WTC11 (cell line): ENCODE results near the gene SLC47A1. TPM values are rescaled to one million over a fixed set of nuclear protein-coding genes. Genes with fewer than 3 reads are reported as not detected.

Experiments used
- ATAC-seq: fragments of 200-7000 bp; cut with Tn5 transposase; 2 replicates; pipeline ENCODE4 v1.10.0; 2021; ENCODE audit warnings: mild to moderate bottlenecking, moderate library complexity
- CTCF ChIA-PET: fragments of 300-600 bp; sonication (Branson Sonifier 250); formaldehyde crosslinking; loops from one replicate; lab custom pipeline; 2021; ENCODE audit warnings: antibody characterized with exemption; lab: Charles Lee
- POLR2A ChIA-PET: fragments of 350-600 bp; sonication (Branson Sonifier 250); formaldehyde crosslinking; loops from one replicate; lab custom pipeline; 2021; ENCODE audit warnings: antibody characterized with exemption; lab: Charles Lee
- DNase-seq: peaks from one replicate; pipeline ENCODE4 v3.0.0; 2021; ENCODE audit warnings: low spot score
- H3K27ac Mint-ChIP-seq: 2 replicates; pipeline ENCODE4 v1.8.0; 2021; ENCODE audit warnings: mixed read lengths
- H3K27me3 Mint-ChIP-seq: 2 replicates; pipeline ENCODE4 v1.8.0; 2021; ENCODE audit warnings: low read depth, mild to moderate bottlenecking, moderate library complexity, mixed read lengths
- H3K36me3 Mint-ChIP-seq: 2 replicates; pipeline ENCODE4 v1.8.0; 2021; ENCODE audit warnings: mixed read lengths
- H3K4me1 Mint-ChIP-seq: 2 replicates; pipeline ENCODE4 v1.8.0; 2022; ENCODE audit warnings: mixed read lengths
- H3K4me3 Mint-ChIP-seq: 2 replicates; pipeline ENCODE4 v1.8.0; 2021; ENCODE audit warnings: mild to moderate bottlenecking, moderate library complexity, mixed read lengths
- H3K9me3 Mint-ChIP-seq: 2 replicates; pipeline ENCODE4 v1.8.0; 2021; ENCODE audit warnings: mixed read lengths
- CBFB ChIP-seq: sonication (generic); formaldehyde crosslinking; IDR thresholded peaks from 2 replicates; pipeline ENCODE4 v1.8.1; 2022; ENCODE audit warnings: mild to moderate bottlenecking, low read depth, missing genetic modification reagents
- ETV6 ChIP-seq: sonication (generic); formaldehyde crosslinking; IDR thresholded peaks from 2 replicates; pipeline ENCODE4 v1.8.1; 2022; ENCODE audit warnings: mild to moderate bottlenecking, missing genetic modification reagents
- GABPB1 ChIP-seq: sonication (generic); formaldehyde crosslinking; IDR thresholded peaks from 2 replicates; pipeline ENCODE4 v1.8.1; 2023; ENCODE audit warnings: mild to moderate bottlenecking, missing genetic modification reagents
- JUN ChIP-seq: sonication (generic); formaldehyde crosslinking; IDR thresholded peaks from 2 replicates; pipeline ENCODE4 v1.8.0; 2023; ENCODE audit warnings: mild to moderate bottlenecking, missing genetic modification reagents
- NFATC4 ChIP-seq: fragments of 250-450 bp; sonication (Bioruptor Pico); IDR thresholded peaks from 2 replicates; pipeline ENCODE4 v1.9.0; 2021; ENCODE audit warnings: mild to moderate bottlenecking
- NR2C2 ChIP-seq: sonication (generic); formaldehyde crosslinking; IDR thresholded peaks from 2 replicates; pipeline ENCODE4 v1.8.0; 2022; ENCODE audit warnings: mild to moderate bottlenecking, missing genetic modification reagents
- NR3C1 ChIP-seq: sonication (generic); formaldehyde crosslinking; conservative IDR thresholded peaks from 2 replicates; pipeline ENCODE4 v1.8.1; 2023; ENCODE audit warnings: low read depth, mild to moderate bottlenecking, missing genetic modification reagents
- OVOL2 ChIP-seq: fragments of 250-450 bp; sonication (Bioruptor Pico); IDR thresholded peaks from 2 replicates; pipeline ENCODE4 v1.9.0; 2021; ENCODE audit warnings: mild to moderate bottlenecking, borderline replicate concordance
- PRRX2 ChIP-seq: fragments of 250-450 bp; sonication (Bioruptor Pico); IDR thresholded peaks from 2 replicates; pipeline ENCODE4 v1.8.0; 2021; ENCODE audit warnings: mild to moderate bottlenecking
- RELA ChIP-seq: sonication (generic); formaldehyde crosslinking; IDR thresholded peaks from 2 replicates; pipeline ENCODE4 v1.8.1; 2022; ENCODE audit warnings: missing genetic modification reagents, mild to moderate bottlenecking, borderline replicate concordance
- SOX15 ChIP-seq: fragments of 250-450 bp; sonication (Bioruptor Pico); IDR thresholded peaks from 2 replicates; pipeline ENCODE4 v1.9.0; 2021; ENCODE audit warnings: mild to moderate bottlenecking
- SP1 ChIP-seq: sonication (generic); formaldehyde crosslinking; conservative IDR thresholded peaks from 2 replicates; pipeline ENCODE4 v1.8.1; 2022; ENCODE audit warnings: missing genetic modification reagents
- TEAD1 ChIP-seq: sonication (generic); formaldehyde crosslinking; IDR thresholded peaks from 2 replicates; pipeline ENCODE4 v1.8.0; 2022; ENCODE audit warnings: mild to moderate bottlenecking, missing genetic modification reagents
- ZBTB21 ChIP-seq: sonication (generic); formaldehyde crosslinking; IDR thresholded peaks from 2 replicates; pipeline ENCODE4 v1.8.1; 2023; ENCODE audit warnings: mild to moderate bottlenecking, missing genetic modification reagents, borderline replicate concordance
- ZNF232 ChIP-seq: sonication (generic); formaldehyde crosslinking; IDR thresholded peaks from 2 replicates; pipeline ENCODE4 v1.8.0; 2022; ENCODE audit warnings: mild to moderate bottlenecking, missing genetic modification reagents
- ZNF416 ChIP-seq: fragments of 250-450 bp; sonication (Bioruptor Pico); IDR thresholded peaks from 2 replicates; pipeline ENCODE4 v1.9.0; 2021; ENCODE audit warnings: mild to moderate bottlenecking, inconsistent platforms
- ZNF423 ChIP-seq: fragments of 250-450 bp; sonication (Bioruptor Pico); IDR thresholded peaks from 2 replicates; pipeline ENCODE4 v2.1.2; 2022; ENCODE audit warnings: mild to moderate bottlenecking, moderate library complexity
- total RNA-seq: library from RNA; stranded (reverse); gene quantifications from 3 replicates; pipeline ENCODE4 v1.2.3, GENCODE V29; 2021
- TF ChIP-seq, protein P1 (sequence below): sonication (generic); formaldehyde crosslinking; IDR thresholded peaks from 2 replicates; pipeline ENCODE4 v1.8.0; 2023; ENCODE audit warnings: missing genetic modification reagents
- TF ChIP-seq, protein P2 (sequence below): fragments of 250-450 bp; sonication (Bioruptor Pico); IDR thresholded peaks from 2 replicates; pipeline ENCODE4 v1.9.0; 2021; ENCODE audit warnings: moderate library complexity, mild to moderate bottlenecking, inconsistent platforms, borderline replicate concordance
- TF ChIP-seq, protein P3 (sequence below): fragments of 250-450 bp; sonication (Bioruptor Pico); conservative IDR thresholded peaks from 2 replicates; pipeline ENCODE4 v1.9.0; 2021; ENCODE audit warnings: mild to moderate bottlenecking
- TF ChIP-seq, protein P4 (sequence below): sonication (generic); formaldehyde crosslinking; IDR thresholded peaks from 2 replicates; pipeline ENCODE4 v1.8.0; 2022; ENCODE audit warnings: mild to moderate bottlenecking, missing genetic modification reagents
- TF ChIP-seq, protein P5 (sequence below): sonication (generic); formaldehyde crosslinking; conservative IDR thresholded peaks from 2 replicates; pipeline ENCODE4 v1.8.1; 2022; ENCODE audit warnings: mild to moderate bottlenecking, missing genetic modification reagents
- TF ChIP-seq, protein P6 (sequence below): sonication (generic); formaldehyde crosslinking; IDR thresholded peaks from 2 replicates; pipeline ENCODE4 v1.8.1; 2023; ENCODE audit warnings: mild to moderate bottlenecking, missing genetic modification reagents, moderate library complexity
- TF ChIP-seq, protein P7 (sequence below): sonication (generic); formaldehyde crosslinking; IDR thresholded peaks from 2 replicates; pipeline ENCODE4 v1.8.1; 2022; ENCODE audit warnings: mild to moderate bottlenecking, moderate library complexity, missing genetic modification reagents
- TF ChIP-seq, protein P8 (sequence below): sonication (generic); formaldehyde crosslinking; IDR thresholded peaks from 2 replicates; pipeline ENCODE4 v1.8.1; 2022; ENCODE audit warnings: missing genetic modification reagents, borderline replicate concordance

The SLC47A1 gene
- total RNA-seq, 1 experiment from 2014 or later: 2.5 TPM

DNA sequence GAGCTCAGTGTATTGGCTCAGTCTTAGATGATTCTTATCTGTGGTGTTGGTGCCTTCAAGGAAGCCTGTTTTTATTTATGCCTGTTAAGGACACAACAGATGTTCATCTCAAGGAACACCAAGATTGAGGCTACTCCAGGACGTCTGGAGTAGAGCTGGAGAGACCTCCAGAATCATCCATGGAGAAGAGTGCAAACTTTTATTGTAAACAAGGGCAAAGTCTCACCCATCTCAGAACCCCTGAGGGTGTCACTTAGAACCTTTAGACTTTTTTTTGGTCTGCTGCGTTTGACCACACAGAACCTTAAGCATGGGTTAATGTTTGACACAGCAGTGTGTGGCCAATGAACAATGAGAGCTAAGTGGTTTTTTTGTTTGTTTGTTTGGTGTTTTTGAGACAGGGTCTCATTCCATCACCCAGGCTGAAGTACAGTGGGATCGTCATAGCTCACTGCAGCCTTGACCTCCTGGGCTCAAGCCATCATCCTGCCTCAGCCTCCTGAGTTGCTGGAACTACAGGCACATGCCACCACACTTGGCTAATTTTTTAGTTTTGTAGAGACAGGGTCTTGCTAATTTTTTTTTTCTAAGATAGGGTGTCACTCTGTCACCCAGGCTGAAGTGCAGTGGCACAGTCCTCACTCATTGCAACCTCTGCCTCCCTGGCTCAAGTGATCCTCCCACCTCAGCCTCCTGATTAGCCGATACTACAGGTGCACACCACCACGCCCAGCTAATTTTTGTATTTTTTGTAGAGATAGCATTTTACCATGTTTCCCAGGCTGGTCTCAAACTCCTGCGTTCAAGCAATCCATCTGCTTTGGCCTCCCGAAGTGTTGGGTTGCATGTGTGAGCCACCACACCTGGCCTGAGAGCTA is 16.3 kb downstream of the SLC47A1 start (continued):
- TF ChIP-seq, protein P1, sequence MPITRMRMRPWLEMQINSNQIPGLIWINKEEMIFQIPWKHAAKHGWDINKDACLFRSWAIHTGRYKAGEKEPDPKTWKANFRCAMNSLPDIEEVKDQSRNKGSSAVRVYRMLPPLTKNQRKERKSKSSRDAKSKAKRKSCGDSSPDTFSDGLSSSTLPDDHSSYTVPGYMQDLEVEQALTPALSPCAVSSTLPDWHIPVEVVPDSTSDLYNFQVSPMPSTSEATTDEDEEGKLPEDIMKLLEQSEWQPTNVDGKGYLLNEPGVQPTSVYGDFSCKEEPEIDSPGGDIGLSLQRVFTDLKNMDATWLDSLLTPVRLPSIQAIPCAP: no peak
- TF ChIP-seq RELA (CRISPR knock-in tag) (no peak), ZNF423 (CRISPR knock-in tag) (no peak), SOX15 (no peak), PRRX2 (no peak), NR2C2 (no peak)
- TF ChIP-seq, protein P2, sequence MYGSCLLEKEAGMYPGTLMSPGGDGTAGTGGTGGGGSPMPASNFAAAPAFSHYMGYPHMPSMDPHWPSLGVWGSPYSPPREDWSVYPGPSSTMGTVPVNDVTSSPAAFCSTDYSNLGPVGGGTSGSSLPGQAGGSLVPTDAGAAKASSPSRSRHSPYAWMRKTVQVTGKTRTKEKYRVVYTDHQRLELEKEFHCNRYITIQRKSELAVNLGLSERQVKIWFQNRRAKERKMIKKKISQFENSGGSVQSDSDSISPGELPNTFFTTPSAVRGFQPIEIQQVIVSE: no peak
- TF ChIP-seq, protein P3, sequence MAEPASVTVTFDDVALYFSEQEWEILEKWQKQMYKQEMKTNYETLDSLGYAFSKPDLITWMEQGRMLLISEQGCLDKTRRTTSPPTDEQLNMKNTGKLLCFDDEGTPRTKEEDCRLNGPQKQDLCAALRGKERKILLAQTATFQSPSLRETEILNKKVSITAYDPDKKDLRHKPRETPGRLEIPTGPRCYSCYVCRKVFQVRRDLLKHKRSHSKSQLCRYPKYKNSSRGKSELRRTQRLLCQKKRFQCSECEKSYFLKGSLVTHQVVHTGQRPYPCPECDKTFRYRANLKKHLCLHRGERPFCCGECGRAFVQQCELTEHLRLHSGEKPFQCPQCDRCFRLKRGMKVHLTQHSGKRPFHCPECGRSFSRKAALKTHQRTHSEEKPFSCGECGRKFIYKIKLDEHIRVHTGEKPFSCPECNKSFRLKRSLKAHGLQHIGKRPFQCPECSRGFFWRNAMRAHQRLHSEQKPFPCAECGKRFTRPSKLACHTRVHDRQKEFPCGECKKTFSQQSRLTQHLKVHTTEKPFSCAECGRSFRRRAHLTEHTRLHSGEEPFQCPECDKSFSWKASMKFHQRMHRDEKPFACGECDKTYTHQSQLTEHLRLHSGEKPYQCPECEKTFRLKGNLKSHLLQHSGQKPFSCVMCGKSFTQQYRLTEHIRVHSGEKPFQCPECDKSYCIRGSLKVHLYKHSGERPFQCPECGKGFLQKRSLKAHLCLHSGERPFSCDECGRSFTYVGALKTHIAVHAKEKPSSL (CRISPR knock-in tag): no peak
- TF ChIP-seq, protein P4, sequence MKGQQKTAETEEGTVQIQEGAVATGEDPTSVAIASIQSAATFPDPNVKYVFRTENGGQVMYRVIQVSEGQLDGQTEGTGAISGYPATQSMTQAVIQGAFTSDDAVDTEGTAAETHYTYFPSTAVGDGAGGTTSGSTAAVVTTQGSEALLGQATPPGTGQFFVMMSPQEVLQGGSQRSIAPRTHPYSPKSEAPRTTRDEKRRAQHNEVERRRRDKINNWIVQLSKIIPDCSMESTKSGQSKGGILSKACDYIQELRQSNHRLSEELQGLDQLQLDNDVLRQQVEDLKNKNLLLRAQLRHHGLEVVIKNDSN (CRISPR knock-in tag): no peak
- TF ChIP-seq, protein P5, sequence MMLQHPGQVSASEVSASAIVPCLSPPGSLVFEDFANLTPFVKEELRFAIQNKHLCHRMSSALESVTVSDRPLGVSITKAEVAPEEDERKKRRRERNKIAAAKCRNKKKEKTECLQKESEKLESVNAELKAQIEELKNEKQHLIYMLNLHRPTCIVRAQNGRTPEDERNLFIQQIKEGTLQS (CRISPR knock-in tag): no peak
- TF ChIP-seq, protein P6, sequence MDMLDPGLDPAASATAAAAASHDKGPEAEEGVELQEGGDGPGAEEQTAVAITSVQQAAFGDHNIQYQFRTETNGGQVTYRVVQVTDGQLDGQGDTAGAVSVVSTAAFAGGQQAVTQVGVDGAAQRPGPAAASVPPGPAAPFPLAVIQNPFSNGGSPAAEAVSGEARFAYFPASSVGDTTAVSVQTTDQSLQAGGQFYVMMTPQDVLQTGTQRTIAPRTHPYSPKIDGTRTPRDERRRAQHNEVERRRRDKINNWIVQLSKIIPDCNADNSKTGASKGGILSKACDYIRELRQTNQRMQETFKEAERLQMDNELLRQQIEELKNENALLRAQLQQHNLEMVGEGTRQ (CRISPR knock-in tag): no peak

DNA sequence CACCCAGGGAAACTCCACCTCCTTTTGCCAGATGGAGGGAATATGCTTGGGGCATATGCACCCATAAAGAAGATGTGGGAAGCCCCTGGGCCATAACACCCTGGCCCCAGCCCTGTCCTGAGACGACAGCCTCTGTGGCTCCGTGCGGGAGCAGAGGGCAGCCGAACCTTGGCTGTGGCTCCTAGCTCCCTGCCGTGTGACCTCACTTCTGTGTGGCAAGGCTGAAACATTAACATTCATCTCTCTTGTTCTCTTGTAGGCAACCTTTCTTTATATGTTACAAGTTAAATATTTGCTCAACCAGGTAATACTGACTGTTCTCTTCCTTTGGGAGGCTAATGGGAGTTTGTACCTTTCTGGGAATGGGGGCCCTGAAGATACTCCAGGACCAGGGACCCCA is 17.5 kb downstream of the SLC47A1 start:
- H3K4me3 Mint-ChIP-seq: no peak overlapping the region
- peaks cover 5% of the 10 kb centered on the region for H3K36me3 Mint-ChIP-seq
- TF ChIP-seq, protein P1: no peak
- TF ChIP-seq GABPB1 (CRISPR knock-in tag) (no peak), JUN (CRISPR knock-in tag) (no peak), ZBTB21 (CRISPR knock-in tag) (no peak), RELA (CRISPR knock-in tag) (no peak), TEAD1 (no peak), NFATC4 (CRISPR knock-in tag) (no peak), NR3C1 (CRISPR knock-in tag) (no peak), OVOL2 (no peak), CBFB (CRISPR knock-in tag) (no peak), ETV6 (CRISPR knock-in tag) (no peak), ZNF232 (CRISPR knock-in tag) (no peak), ZNF416 (CRISPR knock-in tag) (no peak), SP1 (CRISPR knock-in tag) (no peak)
- TF ChIP-seq, protein P7, sequence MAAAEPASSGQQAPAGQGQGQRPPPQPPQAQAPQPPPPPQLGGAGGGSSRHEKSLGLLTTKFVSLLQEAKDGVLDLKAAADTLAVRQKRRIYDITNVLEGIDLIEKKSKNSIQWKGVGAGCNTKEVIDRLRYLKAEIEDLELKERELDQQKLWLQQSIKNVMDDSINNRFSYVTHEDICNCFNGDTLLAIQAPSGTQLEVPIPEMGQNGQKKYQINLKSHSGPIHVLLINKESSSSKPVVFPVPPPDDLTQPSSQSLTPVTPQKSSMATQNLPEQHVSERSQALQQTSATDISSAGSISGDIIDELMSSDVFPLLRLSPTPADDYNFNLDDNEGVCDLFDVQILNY (CRISPR knock-in tag): no peak
- TF ChIP-seq, protein P3 (CRISPR knock-in tag): no peak
- TF ChIP-seq, protein P8, sequence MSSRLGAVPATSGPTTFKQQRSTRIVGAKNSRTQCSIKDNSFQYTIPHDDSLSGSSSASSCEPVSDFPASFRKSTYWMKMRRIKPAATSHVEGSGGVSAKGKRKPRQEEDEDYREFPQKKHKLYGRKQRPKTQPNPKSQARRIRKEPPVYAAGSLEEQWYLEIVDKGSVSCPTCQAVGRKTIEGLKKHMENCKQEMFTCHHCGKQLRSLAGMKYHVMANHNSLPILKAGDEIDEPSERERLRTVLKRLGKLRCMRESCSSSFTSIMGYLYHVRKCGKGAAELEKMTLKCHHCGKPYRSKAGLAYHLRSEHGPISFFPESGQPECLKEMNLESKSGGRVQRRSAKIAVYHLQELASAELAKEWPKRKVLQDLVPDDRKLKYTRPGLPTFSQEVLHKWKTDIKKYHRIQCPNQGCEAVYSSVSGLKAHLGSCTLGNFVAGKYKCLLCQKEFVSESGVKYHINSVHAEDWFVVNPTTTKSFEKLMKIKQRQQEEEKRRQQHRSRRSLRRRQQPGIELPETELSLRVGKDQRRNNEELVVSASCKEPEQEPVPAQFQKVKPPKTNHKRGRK (CRISPR knock-in tag): no peak
- H3K27me3 Mint-ChIP-seq: no peaks in the 10 kb centered on the region; the same call in 1 of the 2 replicates
- ChIA-PET CTCF (no interaction called here), POLR2A (no interaction called here)
- H3K4me1 Mint-ChIP-seq: peaks cover 27% of the 10 kb centered on the region
- no peak overlapping the region for H3K27ac Mint-ChIP-seq
- ATAC-seq (no peak), DNase-seq (no peak)
- H3K9me3 Mint-ChIP-seq: peaks cover 4% of the 10 kb centered on the region; the same call in 1 of the 2 replicates
